H1 (cell line): ENCODE results near the gene NTRK1. TPM values are rescaled to one million over a fixed set of nuclear protein-coding genes. Genes with fewer than 3 reads are reported as not detected.
A peak's percentile ranks its signal among the peaks of the same experiment; 100 is the strongest.

ENCODE experiments used
- CTCF ChIA-PET: fragments of 300-600 bp; sonication (Branson Sonifier 250); formaldehyde crosslinking; loops from one replicate; lab custom pipeline; 2021; ENCODE audit not compliant: partially characterized antibody; lab: Charles Lee
- POLR2A ChIA-PET: fragments of 300-600 bp; sonication (Branson Sonifier 250); formaldehyde crosslinking; loops from one replicate; lab custom pipeline; 2021; ENCODE audit warnings: inconsistent platforms; ENCODE audit not compliant: partially characterized antibody; lab: Charles Lee
- DNase-seq, 2 experiments: peaks; one replicate each; pipeline versions ENCODE4 v3.0.0 to v3.0.0-alpha.2; 2010 to 2022; ENCODE audit warnings: low spot score in 2 of 2, low read depth in 1 of 2, mixed read lengths in 1 of 2
- FAIRE-seq: peaks from 2 replicates; lab custom pipeline; 2011; peaks lifted over from hg19 to GRCh38; lab: Jason Lieb, UNC
- H2AFZ ChIP-seq: 2 replicates; pipeline ENCODE4 v1.8.1; 2012; ENCODE audit warnings: low read length, inconsistent platforms
- H2AK5ac ChIP-seq: 2 replicates; pipeline ENCODE4 v1.6.1; 2013; ENCODE audit warnings: low read depth, low read length
- H2BK120ac ChIP-seq: replicated peaks from 2 replicates; pipeline ENCODE3; 2013; ENCODE audit warnings: low read depth, low read length, inconsistent platforms
- H2BK12ac ChIP-seq: 2 replicates; pipeline ENCODE4 v1.6.1; 2013; ENCODE audit warnings: low read depth, low read length
- H2BK15ac ChIP-seq: 2 replicates; pipeline ENCODE4 v1.6.1; 2013; ENCODE audit warnings: low read length
- H2BK20ac ChIP-seq: 2 replicates; pipeline ENCODE4 v1.6.1; 2013; ENCODE audit warnings: low read length
- H2BK5ac ChIP-seq: 2 replicates; pipeline ENCODE4 v1.6.1; 2013; ENCODE audit warnings: low read depth, low read length
- H3K14ac ChIP-seq: 2 replicates; pipeline ENCODE4 v1.6.1; 2013; ENCODE audit warnings: inconsistent platforms; ENCODE audit not compliant: insufficient read length
- H3K18ac ChIP-seq: 2 replicates; pipeline ENCODE4 v1.6.1; 2013; ENCODE audit warnings: low read length; ENCODE audit errors: extremely low read depth
- H3K23ac ChIP-seq: 2 replicates; pipeline ENCODE4 v1.6.1; 2013; ENCODE audit warnings: inconsistent platforms; ENCODE audit not compliant: insufficient read length
- H3K23me2 ChIP-seq: 2 replicates; pipeline ENCODE4 v1.6.1; 2013; ENCODE audit warnings: low read depth, low read length
- H3K27ac ChIP-seq: 2 replicates; pipeline ENCODE4 v1.6.1; 2011; ENCODE audit warnings: low read depth, low read length, inconsistent platforms
- H3K27me3 ChIP-seq, 4 experiments: replicated peaks in 1 of 4; 1 replicate in 1 of 4; 2 replicates in 3 of 4; pipeline versions ENCODE4 v1.6.1 to v1.8.1; 2011 to 2013; ENCODE audit warnings: low read length in 3 of 4, mild to moderate bottlenecking in 3 of 4, inconsistent platforms in 2 of 4, mixed read lengths in 2 of 4, moderate library complexity in 1 of 4; ENCODE audit not compliant: control insufficient read depth in 3 of 4, insufficient read depth in 3 of 4; ENCODE audit errors: extremely low read depth in 1 of 4
- H3K36me3 ChIP-seq, 4 experiments: 2 replicates each; pipeline versions ENCODE4 v1.6.1 to v1.8.1; 2011 to 2013; ENCODE audit warnings: mild to moderate bottlenecking in 4 of 4, low read length in 3 of 4, moderate library complexity in 2 of 4, control low read depth in 1 of 4, inconsistent platforms in 1 of 4; ENCODE audit not compliant: insufficient read depth in 4 of 4, control insufficient read depth in 2 of 4
- H3K4ac ChIP-seq: replicated peaks from 2 replicates; pipeline ENCODE3; 2013; ENCODE audit warnings: low read length, low read depth, mixed read lengths, inconsistent platforms; ENCODE audit not compliant: insufficient read length
- H3K4me1 ChIP-seq, 4 experiments: replicated peaks in 1 of 4; 1 replicate in 1 of 4; 2 replicates in 3 of 4; pipeline versions ENCODE4 v1.6.1 to v1.8.1; 2011 to 2013; ENCODE audit warnings: low read length in 3 of 4, inconsistent platforms in 2 of 4, mixed read lengths in 1 of 4; ENCODE audit not compliant: insufficient read depth in 4 of 4, control insufficient read depth in 3 of 4
- H3K4me2 ChIP-seq, 2 experiments: 2 replicates each; pipeline versions ENCODE4 v1.6.1 to v1.8.1; 2011 to 2013; ENCODE audit warnings: low read depth in 2 of 2, low read length in 2 of 2, control low read depth in 1 of 2, inconsistent platforms in 1 of 2, mild to moderate bottlenecking in 1 of 2; ENCODE audit not compliant: insufficient read depth in 1 of 2
- H3K4me3 ChIP-seq, 4 experiments: fragments of 200-600, 300-600 bp in 1 of 4; sonication (generic), shearing (Covaris generic), sonication (Bioruptor Twin) in 1 of 4; 2 replicates each; pipeline versions ENCODE4 v1.5.1 to v1.8.1; 2011 to 2016; ENCODE audit warnings: low read length in 4 of 4, low read depth in 3 of 4, control low read depth in 2 of 4, inconsistent platforms in 2 of 4, mild to moderate bottlenecking in 2 of 4, mixed read lengths in 1 of 4, moderate library complexity in 1 of 4; ENCODE audit not compliant: insufficient read depth in 2 of 4; ENCODE audit errors: extremely low read depth in 1 of 4
- H3K56ac ChIP-seq: replicated peaks from 2 replicates; pipeline ENCODE3; 2013; ENCODE audit warnings: low read depth, mild to moderate bottlenecking, mixed read lengths, low read length, inconsistent platforms; ENCODE audit not compliant: insufficient read length
- H3K79me1 ChIP-seq: 2 replicates; pipeline ENCODE4 v1.6.1; 2013; ENCODE audit warnings: low read depth, low read length, control low read depth
- H3K79me2 ChIP-seq, 2 experiments: 2 replicates each; pipeline versions ENCODE4 v1.6.1 to v1.8.1; 2012 to 2013; ENCODE audit warnings: low read length in 2 of 2, mild to moderate bottlenecking in 2 of 2, inconsistent platforms in 1 of 2; ENCODE audit not compliant: insufficient read depth in 2 of 2, control insufficient read depth in 1 of 2
- H3K9ac ChIP-seq, 4 experiments: replicated peaks in 1 of 4; 1 replicate in 1 of 4; 2 replicates in 3 of 4; pipeline versions ENCODE4 v1.6.1 to v1.8.1; 2011 to 2013; ENCODE audit warnings: low read depth in 3 of 4, low read length in 3 of 4, control low read depth in 2 of 4, mild to moderate bottlenecking in 2 of 4, moderate library complexity in 2 of 4, inconsistent platforms in 1 of 4; ENCODE audit errors: extremely low read depth in 1 of 4
- H3K9me3 ChIP-seq, 2 experiments: 2 replicates each; pipeline versions ENCODE4 v1.6.1 to v1.8.1; 2012 to 2013; ENCODE audit warnings: mild to moderate bottlenecking in 2 of 2, moderate library complexity in 2 of 2, control low read depth in 1 of 2, inconsistent platforms in 1 of 2, low read depth in 1 of 2, low read length in 1 of 2, mixed read lengths in 1 of 2; ENCODE audit not compliant: insufficient read depth in 2 of 2
- H4K20me1 ChIP-seq, 2 experiments: replicated peaks in 1 of 2; 2 replicates each; pipeline versions ENCODE3 to v1.8.1; 2011 to 2013; ENCODE audit warnings: inconsistent platforms in 2 of 2, low read length in 2 of 2, mild to moderate bottlenecking in 1 of 2; ENCODE audit not compliant: insufficient read depth in 2 of 2, control insufficient read depth in 1 of 2
- H4K5ac ChIP-seq: 2 replicates; pipeline ENCODE4 v1.6.1; 2013; ENCODE audit warnings: low read length, low read depth, mixed read lengths, inconsistent platforms; ENCODE audit not compliant: insufficient read length
- H4K8ac ChIP-seq: 2 replicates; pipeline ENCODE4 v1.8.0; 2013; ENCODE audit warnings: mild to moderate bottlenecking, moderate library complexity, low read length, inconsistent platforms; ENCODE audit not compliant: insufficient read depth; ENCODE audit errors: extremely low read depth
- H4K91ac ChIP-seq: replicated peaks from 2 replicates; pipeline ENCODE3; 2013; ENCODE audit warnings: low read length, mixed read lengths, inconsistent platforms; ENCODE audit not compliant: insufficient read length
- FOSL1 ChIP-seq: IDR thresholded peaks from 2 replicates; pipeline ENCODE4 v1.6.1; 2011; ENCODE audit warnings: mild to moderate bottlenecking, low read depth, low read length, moderate library complexity; ENCODE audit not compliant: insufficient read depth
- KDM1A ChIP-seq: fragments of 200-600, 300-600 bp; sonication (generic); IDR thresholded peaks from 2 replicates; pipeline ENCODE4 v1.7.1; 2016; ENCODE audit warnings: mild to moderate bottlenecking, low read length, borderline replicate concordance
- NRF1 ChIP-seq: IDR thresholded peaks from 2 replicates; pipeline ENCODE4 v1.6.1; 2011; ENCODE audit warnings: mild to moderate bottlenecking, low read depth, low read length, improper control_type of control experiment
- RAD21 ChIP-seq, 2 experiments: IDR thresholded peaks in 1 of 2; conservative IDR thresholded peaks in 1 of 2; 2 replicates each; pipeline ENCODE4 v1.6.1; 2011; ENCODE audit warnings: low read depth in 2 of 2, low read length in 2 of 2, improper control_type of control experiment in 1 of 2, inconsistent platforms in 1 of 2, mild to moderate bottlenecking in 1 of 2, moderate library complexity in 1 of 2
- SIRT6 ChIP-seq: IDR thresholded peaks from one replicate; pipeline ENCODE4 v1.7.1; 2012; ENCODE audit warnings: low read length, inconsistent platforms
- SIX5 ChIP-seq: IDR thresholded peaks from 2 replicates; pipeline ENCODE4 v1.6.1; 2011; ENCODE audit warnings: mild to moderate bottlenecking, low read depth, low read length
- SP2 ChIP-seq: IDR thresholded peaks from 2 replicates; pipeline ENCODE4 v1.6.1; 2012; ENCODE audit warnings: mild to moderate bottlenecking, low read length, inconsistent platforms
- WGBS, 2 experiments: shearing (Covaris generic) in 1 of 2; methylation state at CpG; one replicate each; pipeline versions ENCODE4 v1.1.6 to v1.1.7; 2013 to 2015; ENCODE audit warnings: low lambda C conversion rate in 2 of 2, mixed read lengths in 2 of 2, inconsistent platforms in 1 of 2, low coverage in 1 of 2, missing lambda C conversion rate in 1 of 2; ENCODE audit not compliant: insufficient replicate concordance in 2 of 2, insufficient coverage in 1 of 2, insufficient read length in 1 of 2; ENCODE audit errors: extremely low coverage in 1 of 2, missing lambda C conversion rate in 1 of 2; 5-methylcytosine and 5-hydroxymethylcytosine counted together
- polyA plus RNA-seq, 7 experiments: library from polyadenylated mRNA; depleted of rRNA in 3 of 7; stranded (reverse) in 5 of 7; unstranded in 2 of 7; fragments of >200 nt in 5 of 7; fragments of 200-250 nt in 2 of 7; gene quantifications; 1 replicate in 5 of 7; 2 replicates in 1 of 7; 4 replicates in 1 of 7; pipeline versions ENCODE4 v1.2.1 to v1.2.3, GENCODE V29; 2011 to 2013; ENCODE audit warnings: missing spikeins in 2 of 7, mixed read lengths in 2 of 7
- total RNA-seq: library from RNA; stranded (reverse); fragmentation: NEBNext Ultra II Directional; extraction: Animal tissue kit (Norgen Biotek cat#: 25700); gene quantifications from 2 replicates; pipeline ENCODE4 v1.2.1, GENCODE V29; 2021
- TF ChIP-seq, protein P1 (sequence below): IDR thresholded peaks from 2 replicates; pipeline ENCODE4 v1.6.1; 2012; ENCODE audit warnings: inconsistent platforms

NTRK1 gene
- total and polyA plus RNA-seq, 2 of the 8 experiments (the other 6 are each of a cell fraction or from before 2014, with no cell fraction given): 0.12 to 0.24 TPM

DNA sequence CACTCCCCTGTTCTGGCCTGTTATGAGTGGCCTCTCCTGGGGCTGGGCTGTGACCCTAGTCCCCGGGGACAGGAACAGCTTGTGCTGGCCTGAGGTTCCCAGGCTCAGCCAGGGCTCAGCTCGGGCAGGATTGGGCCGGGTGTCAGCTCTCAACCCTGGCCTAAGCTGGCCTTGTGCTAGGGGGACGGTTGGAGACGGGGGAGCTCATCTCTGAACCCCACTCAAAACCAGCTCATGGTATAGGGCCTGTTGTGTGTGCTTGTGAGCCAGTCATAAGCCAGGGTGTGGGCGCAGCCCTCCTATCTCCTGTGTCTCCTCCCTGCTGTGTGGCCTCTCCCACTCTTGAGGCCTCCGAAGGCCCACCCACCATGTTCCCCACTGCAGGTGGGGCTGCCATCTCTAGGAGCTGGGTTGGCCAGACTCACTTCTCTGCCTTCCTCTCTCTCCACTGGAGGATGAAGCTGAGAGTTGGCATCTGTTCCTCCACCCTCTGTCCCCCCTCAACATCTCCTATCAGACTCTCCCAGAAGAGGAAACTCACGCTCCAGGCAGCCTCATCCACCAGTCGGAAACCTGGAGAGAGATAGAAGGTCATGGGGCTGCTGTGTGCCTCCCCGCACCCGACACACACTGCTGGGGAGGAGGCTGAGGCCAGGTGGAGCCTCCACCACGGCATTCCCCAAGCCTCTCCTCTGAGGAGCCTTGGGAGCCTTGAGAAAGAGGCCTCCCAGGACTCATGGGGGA lies 34.2 kb downstream of the NTRK1 start:
- Histone ChIP-seq H3K27me3 (peaks cover 8 to 49% (median 40%) of the 10 kb centered on the region in 4 experiments), H3K79me2 (no peaks in the 10 kb centered on the region)
- CTCF ChIA-PET: interaction anchor here (0.9 to 31.4 kb wide), 13 partner anchors 9 to 270 kb away, joined by 3 to 719 read pairs (median 6); partner anchors contain the start of genes INSRR, LRRC71 and NTRK1

More for the DNA sequence above, 34.2 kb downstream of the NTRK1 start:
- Histone ChIP-seq H3K9ac (no peak overlapping the region), H3K18ac (no peak overlapping the region), H4K20me1 (no peaks in the 10 kb centered on the region), H3K9me3 (no peaks in the 10 kb centered on the region), H2BK15ac (no peak overlapping the region), H3K56ac (no peak overlapping the region), H3K23me2 (peaks cover 2% of the 10 kb centered on the region; the same call in 1 of the 2 replicates), H3K23ac (no peak overlapping the region)
- TF ChIP-seq KDM1A (no peak), SIX5 (no peak), SP2 (no peak), RAD21 (IDR thresholded peaks at IDR 0.05 in 1 of 2, conservative IDR thresholded peaks at IDR 0.05 in 1 of 2; ENCODE audit: low read depth in 2 of 2, low read length in 2 of 2) (no peak), SIRT6 (no peak), NRF1 (no peak), FOSL1 (no peak)
- TF ChIP-seq, protein P1, sequence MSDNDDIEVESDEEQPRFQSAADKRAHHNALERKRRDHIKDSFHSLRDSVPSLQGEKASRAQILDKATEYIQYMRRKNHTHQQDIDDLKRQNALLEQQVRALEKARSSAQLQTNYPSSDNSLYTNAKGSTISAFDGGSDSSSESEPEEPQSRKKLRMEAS: no peak
- TF ChIP-seq, all 59 proteins: peak for 0
- H2BK120ac ChIP-seq: no peak overlapping the region
- DNase-seq: no peak
- no peaks in the 10 kb centered on the region for H3K36me3 ChIP-seq
- no peaks in the 10 kb centered on the region for H3K79me1 ChIP-seq
- no peak overlapping the region for H2AK5ac ChIP-seq
- FAIRE-seq: no peak
- H4K91ac ChIP-seq: peak overlapping the region; percentile 67
- no peak overlapping the region; the same call in 1 of the 2 replicates for H4K8ac ChIP-seq
- no peak overlapping the region for H2BK12ac ChIP-seq
- no peak overlapping the region for H2BK5ac ChIP-seq
- no peak overlapping the region for H4K5ac ChIP-seq
- no peak overlapping the region for H3K27ac ChIP-seq
- peaks cover 0 to 10% (median 5%) of the 10 kb centered on the region in 4 experiments; a peak in 4 of 7 replicates for H3K4me1 ChIP-seq
- no peak overlapping the region for H3K4me2 ChIP-seq
- WGBS, 2 experiments: 90% methylated on average over 12 of the region's 12 CpGs; no CpG with 5 or more reads in 1 of the 2 experiments
- no peak overlapping the region for H2AFZ ChIP-seq
- POLR2A ChIA-PET: interaction anchor here (0.7 to 2.3 kb wide), 5 partner anchors 27 to 169 kb away, joined by 3 to 6 read pairs (median 4); partner anchors contain the start of gene PRCC
- no peak overlapping the region for H3K4ac ChIP-seq
- no peak overlapping the region for H3K14ac ChIP-seq
- H3K4me3 ChIP-seq: no peak overlapping the region
- no peak overlapping the region for H2BK20ac ChIP-seq
